Measurements from ENCODE around the gene EIF4A3.

Gene EIF4A3

DNA sequence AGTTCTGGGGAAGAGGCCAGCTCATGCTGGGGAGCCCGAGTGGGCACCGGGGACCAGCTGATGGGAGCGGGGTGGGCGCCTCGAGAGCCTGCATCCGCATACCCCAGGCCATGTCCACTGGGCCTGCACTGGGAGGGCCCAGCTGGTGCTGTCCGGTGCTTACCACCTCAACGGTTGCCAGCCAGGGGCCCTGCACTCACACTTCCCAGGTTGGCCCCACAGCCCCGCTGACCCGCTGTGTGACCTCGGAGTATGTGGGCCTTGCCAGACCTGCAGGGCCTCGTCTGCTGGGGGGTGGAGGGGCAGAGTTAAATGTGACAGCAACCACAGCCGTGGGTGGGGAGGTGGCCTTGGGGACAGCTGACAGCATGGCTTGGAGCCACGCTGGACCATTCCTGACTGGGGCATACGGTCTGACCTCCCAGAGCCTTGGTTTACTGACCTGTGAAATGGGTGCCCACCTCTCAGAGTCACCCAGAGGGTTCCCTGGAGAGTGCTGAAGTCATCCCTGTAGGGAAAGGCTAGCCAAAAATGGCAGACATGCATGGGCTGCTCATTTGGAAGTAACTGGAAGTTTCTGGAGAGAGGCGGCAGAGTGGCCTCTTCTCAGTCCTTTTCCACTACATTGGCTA, 51.0 kb downstream of the EIF4A3 start:
- Histone ChIP-seq H3K9me2 (replicated peaks; ENCODE audit: low read depth, low read length) (no peaks in the 10 kb centered on the region), H2AFZ (ENCODE audit: low read length) (no peak overlapping the region), H3K9ac (ENCODE audit: low read depth, low read length, poor library complexity, severe bottlenecking) (no peak overlapping the region), H3K4me3 (ENCODE audit: low read length, poor library complexity, severe bottlenecking) (no peak overlapping the region), H3K4me1 (ENCODE audit: insufficient read depth, low read length, poor library complexity, severe bottlenecking) (peaks cover 11% of the 10 kb centered on the region), H3K36me3 (ENCODE audit: insufficient read depth, low read length) (no peaks in the 10 kb centered on the region), H3F3A (ENCODE audit: low read depth) (no peaks in the 10 kb centered on the region), H3K27me3 (ENCODE audit: insufficient read depth, low read length, poor library complexity, severe bottlenecking) (no peaks in the 10 kb centered on the region), H3K79me2 (ENCODE audit: insufficient read depth, low read length) (no peaks in the 10 kb centered on the region), H3K9me3 (ENCODE audit: insufficient read depth, low read depth, low read length) (no peaks in the 10 kb centered on the region), H4K20me1 (ENCODE audit: insufficient read depth, low read length, poor library complexity, severe bottlenecking) (no peaks in the 10 kb centered on the region), H3K4me2 (ENCODE audit: low read depth, low read length, poor library complexity, severe bottlenecking) (no peak overlapping the region)
- TF ChIP-seq, protein P1, sequence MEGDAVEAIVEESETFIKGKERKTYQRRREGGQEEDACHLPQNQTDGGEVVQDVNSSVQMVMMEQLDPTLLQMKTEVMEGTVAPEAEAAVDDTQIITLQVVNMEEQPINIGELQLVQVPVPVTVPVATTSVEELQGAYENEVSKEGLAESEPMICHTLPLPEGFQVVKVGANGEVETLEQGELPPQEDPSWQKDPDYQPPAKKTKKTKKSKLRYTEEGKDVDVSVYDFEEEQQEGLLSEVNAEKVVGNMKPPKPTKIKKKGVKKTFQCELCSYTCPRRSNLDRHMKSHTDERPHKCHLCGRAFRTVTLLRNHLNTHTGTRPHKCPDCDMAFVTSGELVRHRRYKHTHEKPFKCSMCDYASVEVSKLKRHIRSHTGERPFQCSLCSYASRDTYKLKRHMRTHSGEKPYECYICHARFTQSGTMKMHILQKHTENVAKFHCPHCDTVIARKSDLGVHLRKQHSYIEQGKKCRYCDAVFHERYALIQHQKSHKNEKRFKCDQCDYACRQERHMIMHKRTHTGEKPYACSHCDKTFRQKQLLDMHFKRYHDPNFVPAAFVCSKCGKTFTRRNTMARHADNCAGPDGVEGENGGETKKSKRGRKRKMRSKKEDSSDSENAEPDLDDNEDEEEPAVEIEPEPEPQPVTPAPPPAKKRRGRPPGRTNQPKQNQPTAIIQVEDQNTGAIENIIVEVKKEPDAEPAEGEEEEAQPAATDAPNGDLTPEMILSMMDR (conservative IDR thresholded peaks at IDR 0.05; ENCODE audit: low read length), result no peak
- no peak for TF ChIP-seq EZH2phosphoT487 (IDR thresholded peaks at IDR 0.05; ENCODE audit: borderline replicate concordance)

DNA sequence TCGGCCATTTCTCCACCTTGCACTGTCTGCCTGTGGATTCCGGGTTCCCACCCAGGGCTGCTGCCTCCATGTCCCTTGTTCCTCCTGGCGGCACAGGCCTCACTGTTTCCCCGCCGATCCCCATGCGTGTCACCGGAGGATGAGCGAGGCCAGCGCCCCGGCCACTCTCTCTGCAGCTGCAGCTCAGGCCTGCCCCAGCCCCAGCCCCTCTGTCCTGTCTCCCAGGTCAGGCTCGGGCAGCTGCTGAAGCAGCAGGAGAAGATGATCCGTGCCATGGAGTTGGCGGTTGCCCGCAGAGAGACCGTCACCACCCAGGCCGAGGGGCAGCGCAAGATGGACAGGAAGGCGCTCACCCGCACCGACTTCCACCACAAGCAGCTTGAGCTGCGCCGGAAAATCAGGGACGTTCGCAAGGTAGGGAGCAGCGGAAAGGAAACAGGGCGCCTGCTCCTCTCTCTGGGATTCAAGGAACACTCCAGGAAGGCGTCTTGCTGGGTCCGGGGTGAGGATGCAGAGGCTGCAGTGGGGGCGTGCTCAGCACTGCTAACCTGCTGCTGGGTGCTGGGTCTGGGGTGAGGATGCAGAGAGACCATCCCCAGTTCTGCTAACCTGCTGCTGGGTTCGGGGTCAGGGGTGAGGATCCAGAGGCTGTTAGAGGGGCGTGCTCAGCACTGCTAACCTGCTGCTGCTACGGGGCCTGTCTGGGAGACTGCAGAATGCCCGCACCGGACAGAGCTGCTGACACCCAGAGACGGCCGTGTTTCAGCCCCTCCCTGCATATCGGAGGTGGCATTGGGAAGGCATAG, 51.7 kb downstream of the EIF4A3 start:
- Histone ChIP-seq H3K4me3 (ENCODE audit: low read length, poor library complexity, severe bottlenecking) (no peak overlapping the region), H3F3A (ENCODE audit: low read depth) (no peaks in the 10 kb centered on the region), H2AFZ (ENCODE audit: low read length) (no peak overlapping the region), H3K9me2 (replicated peaks; ENCODE audit: low read depth, low read length) (no peaks in the 10 kb centered on the region), H3K27me3 (ENCODE audit: insufficient read depth, low read length, poor library complexity, severe bottlenecking) (no peaks in the 10 kb centered on the region), H3K9me3 (ENCODE audit: insufficient read depth, low read depth, low read length) (no peaks in the 10 kb centered on the region), H4K20me1 (ENCODE audit: insufficient read depth, low read length, poor library complexity, severe bottlenecking) (no peaks in the 10 kb centered on the region), H3K4me1 (ENCODE audit: insufficient read depth, low read length, poor library complexity, severe bottlenecking) (peaks cover 5% of the 10 kb centered on the region), H3K36me3 (ENCODE audit: insufficient read depth, low read length) (no peaks in the 10 kb centered on the region), H3K79me2 (ENCODE audit: insufficient read depth, low read length) (no peaks in the 10 kb centered on the region), H3K9ac (ENCODE audit: low read depth, low read length, poor library complexity, severe bottlenecking) (no peak overlapping the region), H3K4me2 (ENCODE audit: low read depth, low read length, poor library complexity, severe bottlenecking) (no peak overlapping the region)
- TF ChIP-seq, protein P1 (conservative IDR thresholded peaks at IDR 0.05; ENCODE audit: low read length), result no peak
- no peak for TF ChIP-seq EZH2phosphoT487 (IDR thresholded peaks at IDR 0.05; ENCODE audit: borderline replicate concordance)

DNA sequence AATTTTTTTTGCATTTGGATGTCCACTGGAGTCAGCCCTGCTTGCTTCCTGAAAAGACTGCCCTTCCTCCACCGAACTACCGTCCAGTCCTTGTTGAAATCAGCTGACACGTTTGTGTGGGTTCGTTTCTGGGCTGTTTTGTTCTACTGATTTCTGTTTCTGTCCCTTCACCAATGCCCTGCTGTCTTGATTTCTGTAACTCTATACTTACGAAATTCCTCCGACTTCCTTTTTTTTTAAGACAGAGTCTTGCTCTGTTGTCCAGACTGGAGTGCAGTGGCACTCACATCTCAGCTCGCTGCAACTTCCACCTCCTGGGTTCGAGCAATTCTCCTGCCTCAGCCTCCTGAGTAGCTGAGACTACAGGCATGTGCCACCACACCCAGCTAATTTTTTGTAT, 54.0 kb downstream of the EIF4A3 start:
- no peaks in the 10 kb centered on the region for H3F3A ChIP-seq (ENCODE audit: low read depth)
- no peak overlapping the region for H3K9ac ChIP-seq (ENCODE audit: low read depth, low read length, poor library complexity, severe bottlenecking)
- no peak overlapping the region for H3K4me3 ChIP-seq (ENCODE audit: low read length, poor library complexity, severe bottlenecking)
- no peaks in the 10 kb centered on the region for H4K20me1 ChIP-seq (ENCODE audit: insufficient read depth, low read length, poor library complexity, severe bottlenecking)
- H3K4me1 ChIP-seq (ENCODE audit: insufficient read depth, low read length, poor library complexity, severe bottlenecking), result no peaks in the 10 kb centered on the region
- no peak overlapping the region for H2AFZ ChIP-seq (ENCODE audit: low read length)
- H3K79me2 ChIP-seq (ENCODE audit: insufficient read depth, low read length), result no peaks in the 10 kb centered on the region
- no peaks in the 10 kb centered on the region for H3K9me2 ChIP-seq (replicated peaks; ENCODE audit: low read depth, low read length)
- TF ChIP-seq EZH2phosphoT487 (IDR thresholded peaks at IDR 0.05; ENCODE audit: borderline replicate concordance), result no peak
- TF ChIP-seq, protein P1 (conservative IDR thresholded peaks at IDR 0.05; ENCODE audit: low read length), result no peak
- H3K4me2 ChIP-seq (ENCODE audit: low read depth, low read length, poor library complexity, severe bottlenecking), result no peak overlapping the region
- H3K27me3 ChIP-seq (ENCODE audit: insufficient read depth, low read length, poor library complexity, severe bottlenecking), result no peaks in the 10 kb centered on the region
- no peaks in the 10 kb centered on the region for H3K9me3 ChIP-seq (ENCODE audit: insufficient read depth, low read depth, low read length)
- H3K36me3 ChIP-seq (ENCODE audit: insufficient read depth, low read length), result no peaks in the 10 kb centered on the region
